HG03103 (cell line): Measurements from ENCODE around the gene UPF2.
"Not testable (repeated sequence)": the region's sequence is repeated elsewhere in the genome, so short reads cannot be mapped to it uniquely, and the experiment has no call there.

Experiments used
- ATAC-seq: cut with Tn5 transposase; IDR thresholded peaks from one replicate; pipeline ENCODE4 v1.9.1; 2021; ENCODE audit warnings: low read depth; ENCODE audit not compliant: unreplicated experiment

Gene UPF2

GRCh38 chr10:12041766-12042408 lies 722 bp downstream of the UPF2 start:
- no peak for ATAC-seq

GRCh38 chr10:12036073-12036655 lies 6.4 kb downstream of the UPF2 start:
- ATAC-seq: no peak

- ATAC-seq: no peak
Observed at GRCh38 chr10:12031404-12031803, 11.2 kb downstream of the UPF2 start.

- no peak for ATAC-seq
Observed at GRCh38 chr10:12027539-12027938, 15.1 kb downstream of the UPF2 start.

GRCh38 chr10:12025591-12025990 lies 17.0 kb downstream of the UPF2 start:
- no peak for ATAC-seq

GRCh38 chr10:12022580-12023257 lies 19.9 kb downstream of the UPF2 start:
- ATAC-seq: no peak

GRCh38 chr10:12020574-12020973 lies 22.0 kb downstream of the UPF2 start:
- no peak for ATAC-seq

- ATAC-seq: no peak
Observed at GRCh38 chr10:12019283-12019971, 23.2 kb downstream of the UPF2 start.

- ATAC-seq: no peak
Observed at GRCh38 chr10:12018438-12019282, 23.9 kb downstream of the UPF2 start.

GRCh38 chr10:12013926-12014325 lies 28.7 kb downstream of the UPF2 start:
- no peak for ATAC-seq

- not testable (repeated sequence) for ATAC-seq
Observed at GRCh38 chr10:12013391-12013790, 29.2 kb downstream of the UPF2 start.

- no peak for ATAC-seq
Observed at GRCh38 chr10:12010353-12010752, 32.3 kb downstream of the UPF2 start.

GRCh38 chr10:12008842-12009241 lies 33.8 kb downstream of the UPF2 start:
- not testable (repeated sequence) for ATAC-seq

GRCh38 chr10:12006671-12007070 lies 35.9 kb downstream of the UPF2 start:
- no peak for ATAC-seq

- no peak for ATAC-seq
Observed at GRCh38 chr10:11993834-11994468, 48.7 kb downstream of the UPF2 start.

- no peak for ATAC-seq
Observed at GRCh38 chr10:11988924-11989323, 53.7 kb downstream of the UPF2 start.

- no peak for ATAC-seq
Observed at GRCh38 chr10:11986593-11987216, 55.9 kb downstream of the UPF2 start.

GRCh38 chr10:11982253-11982652 lies 60.4 kb downstream of the UPF2 start:
- ATAC-seq: no peak

- ATAC-seq: no peak
Observed at GRCh38 chr10:11975795-11976194, 66.8 kb downstream of the UPF2 start.

GRCh38 chr10:11972523-11972922 lies 70.1 kb downstream of the UPF2 start:
- ATAC-seq: not testable (repeated sequence)
